GM12878 (cell line): ENCODE measurements around the gene HDAC2. TPM values are rescaled to one million over a fixed set of nuclear protein-coding genes. Genes with fewer than 3 reads are reported as not detected.

Source experiments
- ATAC-seq: fragments of 200-7000 bp; cut with Tn5 transposase; 3 replicates; pipeline ENCODE4 v1.9.1; 2020; ENCODE audit warnings: mild to moderate bottlenecking, moderate library complexity
- BruUV-seq: library from RNA; stranded (reverse); fragments of 400-500 nt; replicated peaks from 2 replicates; lab custom pipeline; 2021; lab: Mats Ljungman, UMichigan
- CTCF ChIA-PET: fragments of 300-600 bp; sonication (Branson Sonifier 250); formaldehyde crosslinking; extraction: SDS; loops from one replicate; lab custom pipeline; 2021; ENCODE audit warnings: inconsistent platforms; lab: Yijun Ruan, JAX
- POLR2A ChIA-PET: fragments of 350-600 bp; formaldehyde crosslinking; extraction: SDS; loops from one replicate; lab custom pipeline; 2021; ENCODE audit warnings: inconsistent platforms; lab: Charles Lee
- RAD21 ChIA-PET: fragments of 300-600 bp; sonication (Branson Sonifier 250); formaldehyde crosslinking; loops from one replicate; lab custom pipeline; 2023; ENCODE audit warnings: antibody characterized with exemption; ENCODE audit not compliant: unreplicated experiment; lab: Charles Lee
- SMC1A ChIA-PET: fragments of 300-600 bp; sonication (Branson Sonifier 250); formaldehyde crosslinking; loops from one replicate; lab custom pipeline; 2023; ENCODE audit not compliant: unreplicated experiment, uncharacterized antibody; lab: Charles Lee
- DNase-seq: peaks from one replicate; pipeline ENCODE4 v3.0.0-alpha.2; 2011; ENCODE audit warnings: low read depth, low spot score
- FAIRE-seq: peaks from 3 replicates; lab custom pipeline; 2011; peaks lifted over from hg19 to GRCh38; lab: Jason Lieb, UNC
- H2AFZ ChIP-seq: 2 replicates; pipeline ENCODE4 v1.6.0; 2011; ENCODE audit warnings: low read depth, low read length, control low read depth; ENCODE audit not compliant: control insufficient read depth
- H3K27ac ChIP-seq: 2 replicates; pipeline ENCODE4 v1.5.1; 2011; ENCODE audit warnings: control low read depth; ENCODE audit not compliant: control insufficient read depth, insufficient read depth
- H3K27me3 ChIP-seq, 2 experiments: replicated peaks in 1 of 2; 2 replicates each; pipeline versions ENCODE4 v1.6.0 to v1.6.1; 2011; ENCODE audit warnings: low read length in 1 of 2; ENCODE audit not compliant: control insufficient read depth in 2 of 2, insufficient read depth in 2 of 2
- H3K36me3 ChIP-seq, 2 experiments: 2 replicates each; pipeline ENCODE4 v1.5.1; 2011; ENCODE audit warnings: low read length in 1 of 2; ENCODE audit not compliant: control insufficient read depth in 2 of 2, insufficient read depth in 2 of 2
- H3K4me1 ChIP-seq: 2 replicates; pipeline ENCODE4 v1.6.1; 2011; ENCODE audit warnings: mild to moderate bottlenecking, low read length, moderate library complexity, mixed read lengths; ENCODE audit not compliant: control insufficient read depth, insufficient read depth
- H3K4me2 ChIP-seq: 2 replicates; pipeline ENCODE4 v1.6.0; 2011; ENCODE audit warnings: control low read depth; ENCODE audit not compliant: control insufficient read depth, insufficient read depth
- H3K4me3 ChIP-seq: fragments of 200-600 bp; sonication (generic); 2 replicates; pipeline ENCODE4 v1.5.1; 2016
- H3K79me2 ChIP-seq: 2 replicates; pipeline ENCODE4 v1.6.0; 2011; ENCODE audit warnings: low read length; ENCODE audit not compliant: control insufficient read depth, insufficient read depth
- H3K9ac ChIP-seq: 2 replicates; pipeline ENCODE4 v1.8.0; 2011; ENCODE audit warnings: low read length, control low read depth, mixed read lengths; ENCODE audit not compliant: control insufficient read depth, insufficient read depth
- H3K9me3 ChIP-seq: replicated peaks from 3 replicates; pipeline ENCODE4 v1.5.1; 2011; ENCODE audit warnings: mild to moderate bottlenecking, low read length; ENCODE audit not compliant: control insufficient read depth, insufficient read depth
- H4K20me1 ChIP-seq: 2 replicates; pipeline ENCODE4 v1.6.0; 2011; ENCODE audit not compliant: control insufficient read depth, insufficient read depth
- BCLAF1 ChIP-seq: fragments of 450-650 bp; IDR thresholded peaks from 2 replicates; pipeline ENCODE4 v1.6.1; 2017; ENCODE audit warnings: antibody characterized with exemption, mild to moderate bottlenecking, moderate library complexity
- CHD2 ChIP-seq: IDR thresholded peaks from 2 replicates; pipeline ENCODE4 v1.6.1; 2011; ENCODE audit warnings: low read depth, low read length, improper control_type of control experiment, borderline replicate concordance
- CREB1 ChIP-seq: IDR thresholded peaks from 2 replicates; pipeline ENCODE4 v1.6.1; 2012; ENCODE audit warnings: low read depth, mild to moderate bottlenecking, inconsistent platforms
- DPF2 ChIP-seq: fragments of 450-650 bp; IDR thresholded peaks from 2 replicates; pipeline ENCODE4 v1.6.1; 2017; ENCODE audit warnings: mild to moderate bottlenecking
- GATAD2B ChIP-seq: fragments of 450-650 bp; conservative IDR thresholded peaks from 2 replicates; pipeline ENCODE4 v1.6.1; 2017; ENCODE audit warnings: low read depth, mild to moderate bottlenecking, moderate library complexity
- HDGF ChIP-seq: fragments of 450-650 bp; IDR thresholded peaks from 2 replicates; pipeline ENCODE4 v1.6.1; 2016; ENCODE audit warnings: antibody characterized with exemption
- MEF2B ChIP-seq: fragments of 450-650 bp; IDR thresholded peaks from 2 replicates; pipeline ENCODE4 v1.6.1; 2018; ENCODE audit warnings: mild to moderate bottlenecking, moderate library complexity; ENCODE audit not compliant: partially characterized antibody, poor library complexity, severe bottlenecking
- MTA2 ChIP-seq: fragments of 450-650 bp; IDR thresholded peaks from 2 replicates; pipeline ENCODE4 v1.6.1; 2016; ENCODE audit warnings: low read depth, mild to moderate bottlenecking, moderate library complexity
- MXI1 ChIP-seq: fragments of 150-350 bp; IDR thresholded peaks from 2 replicates; pipeline ENCODE4 v1.6.1; 2011; ENCODE audit warnings: low read depth, mild to moderate bottlenecking, inconsistent platforms, low read length, improper control_type of control experiment
- NKRF ChIP-seq: fragments of 450-650 bp; conservative IDR thresholded peaks from 2 replicates; pipeline ENCODE4 v1.6.1; 2017; ENCODE audit warnings: mild to moderate bottlenecking, moderate library complexity
- SPI1 ChIP-seq: IDR thresholded peaks from 2 replicates; pipeline ENCODE4 v1.6.1; 2011; ENCODE audit warnings: low read depth, mild to moderate bottlenecking, low read length, moderate library complexity, borderline replicate concordance; ENCODE audit not compliant: insufficient read depth
- TCF3 ChIP-seq: IDR thresholded peaks from 2 replicates; pipeline ENCODE4 v1.6.1; 2012; ENCODE audit warnings: low read depth, mild to moderate bottlenecking, low read length, borderline replicate concordance; ENCODE audit not compliant: insufficient read depth
- WGBS: methylation state at CpG from one replicate; pipeline ENCODE4 v1.1.6; 2016; ENCODE audit warnings: low lambda C conversion rate; ENCODE audit not compliant: insufficient replicate concordance, insufficient coverage; ENCODE audit errors: missing lambda C conversion rate; 5-methylcytosine and 5-hydroxymethylcytosine counted together
- in situ Hi-C: fragments of 300-500 bp; cut with MboI; formaldehyde crosslinking; loops from 9 replicates; pipeline ENCODE4 v1.14.3; 2018; ENCODE audit warnings: mixed read lengths
- intact Hi-C: fragments of 100-400 bp; cut with micrococcal nuclease; formaldehyde crosslinking; loops from one replicate; pipeline ENCODE4 v1.14.2; 2022; ENCODE audit not compliant: unreplicated experiment
- polyA plus RNA-seq, 11 experiments: library from polyadenylated mRNA; depleted of rRNA in 4 of 11; unstranded in 6 of 11; stranded (reverse) in 5 of 11; fragments of >200 nt; fragmentation: Nextera tagmentation in 4 of 11; fragmentation: Illumina TruSeq in 1 of 11; extraction: Ambion mirVana in 4 of 11; extraction: Trizol in 1 of 11; gene quantifications; 1 replicate in 1 of 11; 2 replicates in 10 of 11; pipeline versions ENCODE4 v1.2.1 to v1.2.3, GENCODE V29; 2011 to 2016; ENCODE audit warnings: inconsistent platforms in 2 of 11, missing spikeins in 2 of 11, low read depth in 1 of 11
- total RNA-seq, 4 experiments: library from RNA; depleted of rRNA in 3 of 4; stranded (reverse); fragments of >200 nt in 3 of 4; fragmentation: Illumina TruSeq in 1 of 4; extraction: Trizol in 1 of 4; gene quantifications; 2 replicates each; pipeline versions ENCODE4 v1.2.1 to v1.2.3, GENCODE V29; 2013 to 2021
- TF ChIP-seq, protein P1 (sequence below): IDR thresholded peaks from 2 replicates; pipeline ENCODE4 v1.6.1; 2011; ENCODE audit warnings: mild to moderate bottlenecking, low read depth, low read length, moderate library complexity; ENCODE audit not compliant: insufficient replicate concordance
- TF ChIP-seq, protein P2 (sequence below): IDR thresholded peaks from 2 replicates; pipeline ENCODE4 v1.6.1; 2011; ENCODE audit warnings: low read depth, mild to moderate bottlenecking, low read length, moderate library complexity, borderline replicate concordance; ENCODE audit errors: extremely low read depth

Gene HDAC2
- total and polyA plus RNA-seq, 10 of the 15 experiments (the other 5 are each of a cell fraction or from before 2014, with no cell fraction given), result 40.4 to 210 (median 114) TPM

- POLR2A ChIA-PET, result interaction anchor here (2.1 kb wide), 1 partner anchor 9 kb away, joined by 8 read pairs; no protein-coding TSS in a partner anchor
- Histone ChIP-seq H3K4me2 (peak overlapping the region; percentile 28), H2AFZ (peak overlapping the region; percentile 94), H4K20me1 (no peaks in the 10 kb centered on the region), H3K27ac (peak overlapping the region; percentile 58), H3K4me1 (no peaks in the 10 kb centered on the region), H3K79me2 (peaks cover 54% of the 10 kb centered on the region), H3K36me3 (no peaks in the 10 kb centered on the region), H3K27me3 (no peaks in the 10 kb centered on the region), H3K9me3 (no peaks in the 10 kb centered on the region), H3K9ac (peak overlapping the region; percentile 76), H3K4me3 (peak overlapping the region; percentile 100)
- RAD21 ChIA-PET, result interaction anchor here (1.5 kb wide), 1 partner anchor 10 kb away, joined by 4 read pairs; no protein-coding TSS in a partner anchor
- CTCF ChIA-PET, result interaction anchor here (0.9 to 1.1 kb wide), 2 partner anchors 16 to 139 kb away, joined by 3 read pairs; no protein-coding TSS in a partner anchor
- under 1% methylated on average over 51 of the region's 70 CpGs for WGBS
- no peak for DNase-seq
- in situ Hi-C loops, result no loop called here
- ATAC-seq, result peak; percentile 70
- FAIRE-seq, result peak; percentile 71
- no TSS peak for BruUV-seq
- SMC1A ChIA-PET, result interaction anchor here (1.1 to 2.7 kb wide), 2 partner anchors 11 to 46 kb away, joined by 3 to 25 read pairs; no protein-coding TSS in a partner anchor
- intact Hi-C loops, result loop anchor here (10.0 kb wide), 1 partner anchor 325 kb away; no protein-coding TSS in a partner anchor
- TF ChIP-seq GATAD2B, result peak; percentile 55; the same call in 1 of the 2 replicates
- TF ChIP-seq CHD2, result no peak
- no peak for TF ChIP-seq MEF2B
- 0 out of 2 replicates have a peak, but pooled peaks have one; percentile 24 for TF ChIP-seq BCLAF1
- TF ChIP-seq SPI1, result peak; percentile 57; the same call in 1 of the 2 replicates
- peak; percentile 38; the same call in 1 of the 2 replicates for TF ChIP-seq MTA2
- TF ChIP-seq, protein P1, sequence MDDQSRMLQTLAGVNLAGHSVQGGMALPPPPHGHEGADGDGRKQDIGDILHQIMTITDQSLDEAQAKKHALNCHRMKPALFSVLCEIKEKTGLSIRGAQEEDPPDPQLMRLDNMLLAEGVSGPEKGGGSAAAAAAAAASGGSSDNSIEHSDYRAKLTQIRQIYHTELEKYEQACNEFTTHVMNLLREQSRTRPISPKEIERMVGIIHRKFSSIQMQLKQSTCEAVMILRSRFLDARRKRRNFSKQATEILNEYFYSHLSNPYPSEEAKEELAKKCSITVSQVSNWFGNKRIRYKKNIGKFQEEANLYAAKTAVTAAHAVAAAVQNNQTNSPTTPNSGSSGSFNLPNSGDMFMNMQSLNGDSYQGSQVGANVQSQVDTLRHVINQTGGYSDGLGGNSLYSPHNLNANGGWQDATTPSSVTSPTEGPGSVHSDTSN, result peak; percentile 15
- TF ChIP-seq NKRF, result 0 out of 2 replicates have a peak, but pooled peaks have one; percentile 45
- TF ChIP-seq, protein P2, sequence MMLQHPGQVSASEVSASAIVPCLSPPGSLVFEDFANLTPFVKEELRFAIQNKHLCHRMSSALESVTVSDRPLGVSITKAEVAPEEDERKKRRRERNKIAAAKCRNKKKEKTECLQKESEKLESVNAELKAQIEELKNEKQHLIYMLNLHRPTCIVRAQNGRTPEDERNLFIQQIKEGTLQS, result no peak
- TF ChIP-seq CREB1, result 0 out of 2 replicates have a peak, but pooled peaks have one; percentile 23
- TF ChIP-seq HDGF, result 0 out of 2 replicates have a peak, but pooled peaks have one; percentile 65
- peak; percentile 57; the same call in 1 of the 2 replicates for TF ChIP-seq MXI1
- TF ChIP-seq TCF3, result no peak
- no peak for TF ChIP-seq DPF2
Observed at GRCh38 chr6:113969888-113970804, 802 bp downstream of the HDAC2 start.
